HG02885 (cell line): ENCODE measurements around the gene LOXL3.

ENCODE experiments used
- ATAC-seq: cut with Tn5 transposase; IDR thresholded peaks from one replicate; pipeline ENCODE4 v1.9.1; 2021; ENCODE audit warnings: mild to moderate bottlenecking; ENCODE audit not compliant: unreplicated experiment, poor library complexity

Gene LOXL3

GRCh38 chr2:74552914-74553811 is 579 bp downstream of the LOXL3 start:
- no peak for ATAC-seq

- no peak for ATAC-seq
These were observed 1.5 kb downstream of the LOXL3 start for GRCh38 chr2:74551942-74552913.

DNA sequence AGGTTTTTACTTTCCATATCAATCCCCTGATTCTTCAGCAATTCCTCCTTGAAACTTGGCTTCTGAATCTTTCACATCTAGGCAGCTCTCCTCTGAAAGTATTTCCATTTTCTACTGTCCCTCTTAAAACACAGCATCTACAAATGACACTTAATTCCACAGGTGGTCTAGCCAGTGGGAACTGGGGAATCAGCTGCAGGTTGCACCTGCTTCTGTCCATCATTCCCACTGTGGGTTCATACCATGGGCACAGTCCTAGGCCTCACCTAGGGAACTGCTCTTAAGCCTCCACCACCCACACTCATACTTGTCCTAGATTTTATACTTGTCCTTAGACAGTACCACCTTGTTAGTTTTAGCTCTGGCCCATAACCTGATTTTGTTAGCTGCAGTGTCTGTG is 2.2 kb downstream of the LOXL3 start:
- ATAC-seq = no peak

- no peak for ATAC-seq
These were observed 3.5 kb downstream of the LOXL3 start for GRCh38 chr2:74550231-74550630.

DNA sequence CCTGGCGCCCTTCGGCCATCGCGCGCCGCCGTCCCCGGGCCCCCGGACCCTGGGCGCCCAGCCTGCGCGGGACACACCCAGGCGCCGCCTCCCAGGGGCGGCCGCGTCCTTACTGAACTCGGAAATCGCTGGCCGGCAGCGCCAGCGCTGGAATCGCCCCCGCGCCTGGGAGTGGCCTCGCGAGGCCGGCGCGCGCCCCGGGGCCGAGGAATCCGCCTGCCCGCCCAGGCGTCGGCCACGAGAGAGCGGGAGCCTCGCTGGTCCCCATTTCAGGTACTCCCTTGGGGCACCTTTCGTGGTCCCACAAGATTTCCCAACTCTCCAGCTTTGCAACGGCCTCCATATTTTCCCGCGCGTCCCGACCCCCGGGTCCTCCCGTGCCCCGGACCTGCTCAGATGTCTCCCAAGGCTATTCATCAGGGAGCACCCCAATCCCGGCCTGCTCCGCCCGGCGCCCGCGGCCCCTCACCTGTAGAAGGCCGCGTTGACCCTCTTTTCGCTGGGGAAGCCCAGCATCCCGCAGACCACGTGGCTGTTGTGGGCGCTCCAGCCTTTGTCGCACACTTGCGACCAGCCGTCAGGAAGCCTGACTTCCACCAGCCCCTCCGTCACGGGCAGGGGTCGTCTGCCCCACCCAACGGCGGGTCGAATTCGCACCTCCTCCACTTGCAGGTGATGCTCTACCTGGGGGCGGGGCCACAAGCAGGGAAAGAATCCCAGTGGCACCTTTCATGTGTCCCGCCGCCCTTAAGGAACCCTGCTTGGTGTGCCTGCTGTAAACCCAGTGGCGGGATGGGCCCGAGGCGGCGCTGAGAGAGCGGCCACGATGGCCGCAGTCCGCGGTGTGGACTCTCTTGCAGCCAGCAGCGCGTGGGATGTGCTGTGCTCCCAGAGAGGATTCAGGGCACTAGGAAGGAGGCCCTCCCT is 4.6 kb downstream of the LOXL3 start:
- no peak for ATAC-seq

DNA sequence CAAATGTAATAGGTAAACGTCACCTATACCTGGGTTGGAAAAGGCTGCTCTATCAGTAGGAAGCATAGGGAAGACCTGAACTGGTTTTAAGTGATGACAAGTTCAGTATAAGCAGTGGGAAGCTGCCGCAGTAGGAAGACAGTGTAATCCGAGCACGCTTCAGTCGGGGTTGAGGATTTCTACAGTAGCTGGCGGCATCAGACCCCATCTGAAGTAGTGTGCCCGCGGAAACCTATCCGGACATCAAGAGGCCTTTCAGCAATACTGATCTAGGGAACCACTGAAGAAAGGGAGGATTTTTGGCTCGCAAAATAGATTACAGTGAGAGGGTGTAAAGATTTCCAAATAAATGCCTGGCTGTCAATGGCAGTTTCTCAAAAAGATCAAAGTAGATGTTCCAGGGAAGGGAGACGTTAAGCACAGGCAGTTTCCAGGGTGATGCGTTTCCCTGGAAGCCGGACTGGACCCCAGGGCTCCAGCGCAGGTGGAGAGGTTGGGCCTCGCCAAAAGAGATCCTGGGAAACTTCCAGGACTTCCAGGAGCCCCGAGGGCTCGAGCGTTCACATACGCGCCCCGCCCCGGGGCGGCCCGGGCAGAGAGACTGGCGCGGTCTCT is 5.3 kb downstream of the LOXL3 start:
- no peak for ATAC-seq

GRCh38 chr2:74546004-74546403 is 7.7 kb downstream of the LOXL3 start:
- no peak for ATAC-seq

DNA sequence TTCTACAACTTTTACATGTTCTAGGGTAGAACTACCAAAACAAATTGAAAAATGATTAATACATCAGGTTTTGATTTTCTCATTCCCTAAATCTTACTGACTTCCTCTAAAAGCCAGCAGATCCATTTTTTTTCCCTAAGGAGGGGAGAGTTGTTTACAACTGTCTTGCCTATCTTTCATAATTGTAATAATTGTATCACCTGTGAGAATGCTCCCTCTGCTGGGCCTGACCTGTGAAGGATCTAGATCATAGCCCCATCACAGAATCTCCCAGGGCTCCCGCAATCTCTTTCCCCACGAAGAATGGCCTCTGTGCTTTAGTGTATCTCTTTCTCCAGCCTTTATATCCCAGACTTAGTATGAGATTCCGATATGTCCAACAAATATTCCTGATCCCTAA is 9.1 kb downstream of the LOXL3 start:
- no peak for ATAC-seq

GRCh38 chr2:74542978-74543377 is 10.8 kb downstream of the LOXL3 start:
- ATAC-seq = no peak

DNA sequence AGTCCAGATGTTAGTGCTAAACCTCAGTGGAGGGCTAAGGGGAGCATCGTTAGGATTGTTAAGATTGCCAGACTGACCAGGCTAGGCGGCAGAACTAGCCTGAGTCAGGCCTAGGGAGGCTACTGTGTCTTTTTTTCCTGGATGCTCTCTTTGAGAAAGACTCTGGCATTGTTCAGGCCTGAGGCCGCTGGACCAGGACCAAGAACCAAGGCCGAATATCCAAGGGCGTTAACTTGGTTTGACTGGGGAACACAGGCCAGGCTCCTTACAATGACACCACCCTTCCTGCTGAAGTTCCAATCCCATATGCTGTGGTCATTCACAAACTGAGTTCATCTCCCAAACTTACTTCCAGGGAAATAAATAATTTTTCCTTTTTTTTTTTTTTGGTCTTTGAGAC is 13.5 kb downstream of the LOXL3 start:
- ATAC-seq = no peak

GRCh38 chr2:74538881-74539339 is 14.8 kb downstream of the LOXL3 start:
- ATAC-seq = peak; percentile 52

DNA sequence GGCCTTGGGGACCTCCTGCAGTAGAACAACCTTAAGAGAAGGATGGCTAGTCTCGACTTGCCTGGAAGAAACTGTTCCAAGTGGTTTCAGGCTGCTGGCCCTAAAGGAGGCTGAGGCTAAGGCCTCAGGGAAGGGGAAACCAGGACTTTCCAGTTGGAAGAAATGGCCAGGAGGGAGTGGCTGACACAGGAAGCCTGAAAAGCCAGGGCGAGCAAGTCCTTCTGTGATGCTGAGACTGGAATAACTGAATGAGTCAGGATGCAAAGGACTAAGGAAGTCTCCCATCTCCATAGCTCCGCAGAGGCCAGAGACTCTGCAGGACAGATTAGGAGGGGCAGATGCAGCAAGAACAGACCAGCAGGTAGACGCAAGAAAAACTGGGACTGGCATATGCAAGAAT is 16.6 kb downstream of the LOXL3 start:
- no peak for ATAC-seq

- ATAC-seq = no peak
These were observed 17.4 kb downstream of the LOXL3 start for GRCh38 chr2:74536166-74536950.

DNA sequence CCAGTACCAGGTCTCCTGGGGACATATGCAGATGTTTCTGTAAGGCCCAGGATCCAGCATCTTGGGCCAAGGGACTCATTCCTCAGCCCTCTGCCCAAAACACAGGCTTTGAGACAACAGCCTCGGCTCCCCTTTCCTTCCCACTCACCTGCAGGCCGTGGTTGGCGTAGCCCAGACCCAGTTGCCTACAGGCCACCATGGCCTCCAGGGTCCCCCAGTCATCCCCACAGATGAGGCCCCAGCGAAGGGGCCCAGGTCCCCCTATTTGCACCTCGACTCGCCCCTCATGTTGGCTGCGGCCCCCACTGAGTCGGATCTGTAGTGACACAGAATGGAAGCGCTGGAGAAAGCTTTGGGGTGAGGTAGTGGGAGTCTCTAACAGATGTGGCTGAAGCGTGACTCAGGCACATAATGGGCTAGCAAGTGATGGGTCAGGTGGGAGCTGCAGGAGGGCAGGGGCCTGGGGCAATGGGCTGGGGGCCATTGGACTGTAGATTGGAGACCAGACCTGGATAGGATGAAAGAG is 18.2 kb downstream of the LOXL3 start:
- ATAC-seq = no peak

- ATAC-seq = no peak
These were observed 19.3 kb downstream of the LOXL3 start for GRCh38 chr2:74534411-74534810.

DNA sequence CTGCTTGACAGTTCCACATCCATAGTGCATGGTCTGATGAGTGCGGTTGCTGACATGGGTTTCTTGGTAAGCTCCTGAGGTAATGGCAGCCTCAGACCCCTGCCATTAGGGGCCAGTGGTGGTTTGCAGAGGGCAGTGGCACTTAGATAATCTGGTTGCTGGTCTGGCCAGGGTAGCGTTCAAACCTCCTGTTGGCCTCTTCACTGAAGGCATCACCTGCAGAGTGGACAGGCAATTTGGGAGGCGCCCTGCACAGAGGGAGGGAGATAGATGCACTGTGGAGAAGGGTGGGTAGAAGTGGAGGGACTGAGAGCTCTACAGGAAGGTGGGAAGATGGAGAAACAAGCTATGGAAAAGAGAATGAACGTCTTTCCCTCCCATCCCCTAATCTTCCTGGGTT is 20.3 kb downstream of the LOXL3 start:
- no peak for ATAC-seq

DNA sequence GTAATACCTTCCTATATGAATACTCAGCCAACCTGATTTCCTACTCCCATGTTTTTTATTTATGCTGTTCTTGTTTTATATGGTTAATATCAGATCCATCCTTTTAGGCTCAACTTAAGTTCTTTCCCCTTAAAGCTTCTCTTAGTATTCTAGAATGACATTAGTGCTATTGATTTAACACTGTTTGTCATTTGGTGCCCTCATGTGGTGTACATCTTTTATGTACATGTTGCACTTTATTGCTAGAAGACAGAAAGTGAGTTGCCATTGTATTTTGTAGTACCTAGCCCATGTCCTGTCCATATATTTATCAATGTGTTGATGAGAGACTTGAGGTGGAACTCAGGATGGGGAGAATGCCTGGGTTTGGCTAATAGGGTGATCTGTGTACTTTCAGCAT is 21.5 kb downstream of the LOXL3 start:
- ATAC-seq = no peak

DNA sequence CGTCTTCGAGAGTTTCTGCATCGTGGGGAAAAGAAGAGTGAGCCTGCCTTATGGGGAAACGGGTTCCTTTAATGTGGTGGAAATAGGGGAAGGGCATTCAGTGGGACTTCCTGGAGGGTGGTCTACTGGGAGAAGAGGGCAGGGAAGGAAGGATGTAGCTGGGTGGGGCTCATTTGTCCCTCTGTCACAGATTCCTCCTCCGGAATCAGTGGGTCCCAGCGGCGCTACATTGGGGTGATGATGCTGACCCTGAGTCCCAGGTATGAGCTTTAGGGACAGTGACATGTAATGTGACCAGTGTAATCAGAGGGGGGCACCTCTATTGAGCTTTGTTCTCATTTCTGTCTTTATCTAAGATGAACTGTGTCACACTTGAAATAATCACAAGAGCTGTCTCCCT is 22.1 kb downstream of the LOXL3 start:
- no peak for ATAC-seq
